ENCODE measurements around the gene ANGPTL8.

- TF ChIP-seq CTCF (conservative IDR thresholded peaks at IDR 0.05; ENCODE audit: low read depth in 2 of 2) (no peak), EZH2 (IDR thresholded peaks at IDR 0.05; ENCODE audit: low read depth, unreplicated experiment) (no peak), EZH2phosphoT487 (IDR thresholded peaks at IDR 0.05; ENCODE audit: unreplicated experiment) (no peak), POLR2AphosphoS5 (IDR thresholded peaks at IDR 0.05; ENCODE audit: low read depth) (no peak), REST (IDR thresholded peaks at IDR 0.05; ENCODE audit: unreplicated experiment) (no peak), JUNB (IDR thresholded peaks at IDR 0.05; ENCODE audit: unreplicated experiment) (no peak), NANOG (IDR thresholded peaks at IDR 0.05; ENCODE audit: borderline replicate concordance) (no peak), ETS1 (IDR thresholded peaks at IDR 0.05) (no peak)
These were observed 39.9 kb upstream of the ANGPTL8 start for GRCh38 chr19:11199517-11199916.
